Gastrocnemius medialis (tissue), 4 donors: ENCODE results near the gene DCHS2.

Experiments used
- CTCF ChIP-seq, 5 experiments: fragments of 450-650 bp in 3 of 5; fragments of 200-600 bp in 2 of 5; sonication (generic) in 2 of 5; IDR thresholded peaks in 4 of 5; conservative IDR thresholded peaks in 1 of 5; 1 replicate in 4 of 5; 2 replicates in 1 of 5; pipeline ENCODE4 v1.5.1; 2016 to 2019; ENCODE audit warnings: antibody characterized with exemption in 5 of 5, mild to moderate bottlenecking in 3 of 5, moderate library complexity in 3 of 5
- POLR2A ChIP-seq, 2 donors: fragments of 450-650 bp; IDR thresholded peaks; one replicate each; pipeline ENCODE4 v1.6.1; 2017; ENCODE audit warnings: antibody characterized with exemption in 2 of 2, mild to moderate bottlenecking in 2 of 2, moderate library complexity in 2 of 2

GRCh38 chr4:154384012-154384411 lies 107.6 kb downstream of the DCHS2 start:
- TF ChIP-seq CTCF (IDR thresholded peaks at IDR 0.05 in 4 of 5, conservative IDR thresholded peaks at IDR 0.05 in 1 of 5) (no peak), POLR2A (IDR thresholded peaks at IDR 0.05) (no peak)
